Endothelial cell of umbilical vein (primary cell): Measurements from ENCODE around the gene MARCKSL1. TPM values are rescaled to one million over a fixed set of nuclear protein-coding genes. Genes with fewer than 3 reads are reported as not detected.

Experiments used
- BruUV-seq: library from RNA; stranded (reverse); fragments of 400-500 nt; replicated peaks from 2 replicates; lab custom pipeline; 2021; lab: Mats Ljungman, UMichigan
- CTCF ChIA-PET: fragments of 300-600, 350-600 bp; sonication (Branson Sonifier 250); formaldehyde crosslinking; loops from one replicate; lab custom pipeline; 2021; ENCODE audit warnings: antibody characterized with exemption, inconsistent platforms; lab: Charles Lee
- POLR2A ChIA-PET: fragments of 300-600, 350-600 bp; sonication (Branson Sonifier 250); formaldehyde crosslinking; loops from one replicate; lab custom pipeline; 2021; ENCODE audit warnings: antibody characterized with exemption, inconsistent platforms; lab: Charles Lee
- DNase-seq: peaks from one replicate; pipeline ENCODE4 v3.0.0-alpha.2; 2011; ENCODE audit warnings: low read depth, low spot score
- FAIRE-seq: peaks from 2 replicates; lab custom pipeline; 2011; peaks lifted over from hg19 to GRCh38; lab: Jason Lieb, UNC
- H2AFZ ChIP-seq: 2 replicates; pipeline ENCODE4 v1.6.0; 2012; ENCODE audit warnings: low read depth, low read length, control low read depth, inconsistent platforms
- H3K27ac ChIP-seq: 2 replicates; pipeline ENCODE4 v1.5.1; 2011; ENCODE audit warnings: low read depth, mild to moderate bottlenecking, control low read depth, low read length, moderate library complexity; ENCODE audit not compliant: insufficient read depth
- H3K27me3 ChIP-seq, 2 experiments: 2 replicates each; pipeline versions ENCODE4 v1.6.0 to v1.6.1; 2011; ENCODE audit warnings: low read length in 2 of 2, mixed read lengths in 1 of 2; ENCODE audit not compliant: control insufficient read depth in 2 of 2, insufficient read depth in 2 of 2
- H3K36me3 ChIP-seq, 2 experiments: 2 replicates in 1 of 2; 3 replicates in 1 of 2; pipeline ENCODE4 v1.5.1; 2011; ENCODE audit warnings: low read length in 2 of 2, mild to moderate bottlenecking in 1 of 2, moderate library complexity in 1 of 2; ENCODE audit not compliant: control insufficient read depth in 2 of 2, insufficient read depth in 2 of 2; ENCODE audit errors: extremely low read depth in 1 of 2
- H3K4me1 ChIP-seq: 3 replicates; pipeline ENCODE4 v1.5.1; 2011; ENCODE audit warnings: mild to moderate bottlenecking, low read length; ENCODE audit not compliant: control insufficient read depth, insufficient read depth; ENCODE audit errors: extremely low read depth
- H3K4me2 ChIP-seq: 2 replicates; pipeline ENCODE4 v1.6.1; 2011; ENCODE audit warnings: low read length, control low read depth, mixed read lengths; ENCODE audit not compliant: insufficient read depth
- H3K4me3 ChIP-seq, 3 experiments: fragments of 200-600 bp in 1 of 3; sonication (generic), shearing (Covaris generic) in 1 of 3; replicated peaks in 1 of 3; 2 replicates each; pipeline ENCODE4 v1.5.1; 2011 to 2016; ENCODE audit warnings: control low read depth in 3 of 3, low read length in 3 of 3, mild to moderate bottlenecking in 2 of 3, inconsistent platforms in 1 of 3, low read depth in 1 of 3, moderate library complexity in 1 of 3; ENCODE audit not compliant: insufficient read depth in 1 of 3
- H3K79me2 ChIP-seq: 2 replicates; pipeline ENCODE4 v1.6.0; 2012; ENCODE audit warnings: low read length, inconsistent platforms; ENCODE audit not compliant: control insufficient read depth, insufficient read depth
- H3K9ac ChIP-seq: replicated peaks from 2 replicates; pipeline ENCODE3; 2011; ENCODE audit warnings: low read length, control low read depth; ENCODE audit not compliant: insufficient read depth; ENCODE audit errors: extremely low read depth
- H3K9me1 ChIP-seq: replicated peaks from 3 replicates; pipeline ENCODE4 v1.6.0; 2011; ENCODE audit warnings: mild to moderate bottlenecking, low read length; ENCODE audit not compliant: control insufficient read depth, insufficient read depth; ENCODE audit errors: extremely low read depth
- H3K9me3 ChIP-seq: replicated peaks from 2 replicates; pipeline ENCODE4 v1.5.1; 2012; ENCODE audit warnings: low read length, inconsistent platforms; ENCODE audit not compliant: control insufficient read depth, insufficient read depth
- H4K20me1 ChIP-seq: replicated peaks from 2 replicates; pipeline ENCODE3; 2011; ENCODE audit warnings: mild to moderate bottlenecking, low read length; ENCODE audit not compliant: control insufficient read depth, insufficient read depth; ENCODE audit errors: extremely low read depth
- CTCF ChIP-seq, 2 donors: IDR thresholded peaks; 1 replicate in 1 of 2; 2 replicates in 1 of 2; pipeline ENCODE4 v1.5.1; 2011; ENCODE audit warnings: low read length in 2 of 2, mild to moderate bottlenecking in 2 of 2, moderate library complexity in 2 of 2, control low read depth in 1 of 2, inconsistent platforms in 1 of 2, low read depth in 1 of 2; ENCODE audit not compliant: insufficient read depth in 1 of 2; ENCODE audit errors: extremely low read depth in 1 of 2
- EZH2 ChIP-seq: IDR thresholded peaks from 2 replicates; pipeline ENCODE4 v1.6.1; 2012; ENCODE audit warnings: borderline replicate concordance, low read depth, mild to moderate bottlenecking, moderate library complexity, low read length, inconsistent platforms; ENCODE audit not compliant: severe bottlenecking
- FOS ChIP-seq: IDR thresholded peaks from 2 replicates; pipeline ENCODE4 v1.6.1; 2011; ENCODE audit warnings: mild to moderate bottlenecking, low read length, moderate library complexity, borderline replicate concordance; ENCODE audit not compliant: insufficient read depth
- GATA2 ChIP-seq: IDR thresholded peaks from 2 replicates; pipeline ENCODE4 v1.7.0; 2011; ENCODE audit warnings: low read depth, mild to moderate bottlenecking, moderate library complexity, mixed read lengths, low read length; ENCODE audit not compliant: insufficient read length, insufficient read depth
- JUN ChIP-seq: IDR thresholded peaks from 2 replicates; pipeline ENCODE4 v1.6.1; 2011; ENCODE audit warnings: borderline replicate concordance, low read depth; ENCODE audit not compliant: insufficient read length, insufficient read depth
- MAX ChIP-seq: IDR thresholded peaks from 2 replicates; pipeline ENCODE4 v1.6.1; 2011; ENCODE audit not compliant: insufficient read depth, insufficient read length
- MYC ChIP-seq: IDR thresholded peaks from one replicate; pipeline ENCODE4 v1.6.1; 2011; ENCODE audit warnings: mild to moderate bottlenecking, low read depth, low read length
- POLR2A ChIP-seq: IDR thresholded peaks from 2 replicates; pipeline ENCODE4 v1.6.1; 2012; ENCODE audit warnings: low read depth, mild to moderate bottlenecking, control low read depth, low read length
- POLR2AphosphoS5 ChIP-seq: IDR thresholded peaks from 2 replicates; pipeline ENCODE4 v1.6.1; 2012; ENCODE audit warnings: low read depth, mild to moderate bottlenecking, control low read depth, low read length, moderate library complexity; ENCODE audit not compliant: insufficient read depth
- dilution Hi-C: fragments of 300-500 bp; cut with MboI; formaldehyde crosslinking; loops from one replicate; pipeline ENCODE4 v1.15.0; 2019; ENCODE audit warnings: low sequenced_read_pairs; ENCODE audit not compliant: extremely low pct_ligation_motif_present
- intact Hi-C: fragments of 100-400 bp; cut with micrococcal nuclease; formaldehyde crosslinking; loops from one replicate; pipeline ENCODE4 v1.10.0; 2022
- polyA plus RNA-seq, 4 experiments: library from polyadenylated mRNA; depleted of rRNA in 3 of 4; stranded (reverse) in 3 of 4; unstranded in 1 of 4; fragments of >200 nt; gene quantifications; 2 replicates each; pipeline versions ENCODE4 v1.2.1 to v1.2.3, GENCODE V29; 2011 to 2012; ENCODE audit warnings: missing spikeins in 1 of 4
- total RNA-seq: library from RNA; stranded (reverse); gene quantifications from 2 replicates; pipeline ENCODE4 v1.2.3, GENCODE V29; 2021

The MARCKSL1 gene
- total and polyA plus RNA-seq, 2 donors (not counting 3 experiments of a cell fraction or from before 2014, with no cell fraction given) = 265 to 318 TPM

GRCh38 chr1:32351399-32352238 is 15.6 kb upstream of the MARCKSL1 start:
- Histone ChIP-seq H4K20me1 (no peaks in the 10 kb centered on the region), H3K27ac (peak overlapping the region; percentile 77), H3K36me3 (no peaks in the 10 kb centered on the region), H3K9me1 (no peaks in the 10 kb centered on the region), H3K27me3 (no peaks in the 10 kb centered on the region), H3K4me2 (peak overlapping the region; percentile 78), H2AFZ (peak overlapping the region; percentile 95), H3K79me2 (no peaks in the 10 kb centered on the region), H3K9ac (peak overlapping the region; percentile 88), H3K9me3 (no peaks in the 10 kb centered on the region), H3K4me3 (peak overlapping the region; percentile 36 to 56 (median 55)), H3K4me1 (peaks cover 34% of the 10 kb centered on the region)
- TF ChIP-seq MYC (no peak), GATA2 (no peak), FOS (no peak), JUN (no peak), CTCF (IDR thresholded peaks at IDR 0.05; ENCODE audit: extremely low read depth in 1 of 2, insufficient read depth in 1 of 2, low read depth in 1 of 2, low read length in 2 of 2) (peak in 1 of 2 donors; percentile 11), POLR2AphosphoS5 (peak; percentile 87), MAX (no peak), EZH2 (no peak), POLR2A (peak; percentile 80)
- intact Hi-C loops = loop anchor here (1.0 kb wide), 2 partner anchors 15 to 43 kb away; partner anchors contain the start of genes BSDC1 and MARCKSL1
- dilution Hi-C loops = no loop called here
- BruUV-seq = no TSS peak
- DNase-seq (peak; percentile 91), FAIRE-seq (peak; percentile 77)
- CTCF ChIA-PET = interaction anchor here (1.0 to 2.8 kb wide), 6 partner anchors 11 to 136 kb away, joined by 4 to 12 read pairs (median 8); partner anchors contain the start of genes FAM229A, MARCKSL1 and TSSK3
- POLR2A ChIA-PET = interaction anchor here (0.6 to 4.4 kb wide), 8 partner anchors 8 to 119 kb away, joined by 3 to 50 read pairs (median 4); partner anchors contain the start of genes BSDC1 and MARCKSL1
